HCT116 (cell line): ENCODE data around the gene SCN2B. TPM values are rescaled to one million over a fixed set of nuclear protein-coding genes. Genes with fewer than 3 reads are reported as not detected.

Experiments
- ELF1 ChIP-seq: IDR thresholded peaks from 2 replicates; pipeline ENCODE4 v1.6.1; 2012; ENCODE audit warnings: low read depth, borderline replicate concordance
- FOSL1 ChIP-seq: IDR thresholded peaks from 2 replicates; pipeline ENCODE4 v1.6.1; 2012; ENCODE audit warnings: low read depth
- POLR2A ChIP-seq: IDR thresholded peaks from 2 replicates; pipeline ENCODE4 v1.7.0; 2011; ENCODE audit warnings: borderline replicate concordance; ENCODE audit not compliant: insufficient read depth, insufficient read length; ENCODE audit errors: extremely low read depth
- RAD21 ChIP-seq: IDR thresholded peaks from 2 replicates; pipeline ENCODE4 v1.6.1; 2012; ENCODE audit warnings: low read depth, mild to moderate bottlenecking
- SIN3A ChIP-seq: IDR thresholded peaks from 2 replicates; pipeline ENCODE4 v1.6.1; 2012; ENCODE audit warnings: low read depth
- TCF7L2 ChIP-seq: IDR thresholded peaks from 2 replicates; pipeline ENCODE4 v1.7.0; 2011; ENCODE audit warnings: borderline replicate concordance, inconsistent platforms; ENCODE audit not compliant: insufficient read depth, insufficient read length; ENCODE audit errors: extremely low read depth
- YY1 ChIP-seq: IDR thresholded peaks from 2 replicates; pipeline ENCODE4 v1.6.1; 2011; ENCODE audit warnings: low read length, low read depth, moderate library complexity, mild to moderate bottlenecking; ENCODE audit not compliant: insufficient replicate concordance; ENCODE audit errors: extremely low read depth
- ZNF274 ChIP-seq: fragments of 200-500 bp; sonication (Bioruptor generic); IDR thresholded peaks from 2 replicates; pipeline ENCODE4 v1.6.1; 2014; ENCODE audit warnings: mild to moderate bottlenecking, low read depth, low read length, inconsistent platforms
- total RNA-seq: library from RNA; stranded (reverse); gene quantifications from one replicate; pipeline ENCODE4 v1.2.1, GENCODE V29; 2021; ENCODE audit not compliant: unreplicated experiment
- TF ChIP-seq, protein P1 (sequence below): IDR thresholded peaks from 2 replicates; pipeline ENCODE4 v1.6.1; 2011; ENCODE audit warnings: mild to moderate bottlenecking, low read length, moderate library complexity; ENCODE audit not compliant: insufficient replicate concordance; ENCODE audit errors: extremely low read depth
- TF ChIP-seq, protein P2 (sequence below): IDR thresholded peaks from 2 replicates; pipeline ENCODE4 v1.6.1; 2012
- TF ChIP-seq, protein P3 (sequence below): IDR thresholded peaks from 2 replicates; pipeline ENCODE4 v1.6.1; 2012; ENCODE audit warnings: low read depth

The SCN2B gene
- total RNA-seq, 1 experiment from 2014 or later = not detected

DNA sequence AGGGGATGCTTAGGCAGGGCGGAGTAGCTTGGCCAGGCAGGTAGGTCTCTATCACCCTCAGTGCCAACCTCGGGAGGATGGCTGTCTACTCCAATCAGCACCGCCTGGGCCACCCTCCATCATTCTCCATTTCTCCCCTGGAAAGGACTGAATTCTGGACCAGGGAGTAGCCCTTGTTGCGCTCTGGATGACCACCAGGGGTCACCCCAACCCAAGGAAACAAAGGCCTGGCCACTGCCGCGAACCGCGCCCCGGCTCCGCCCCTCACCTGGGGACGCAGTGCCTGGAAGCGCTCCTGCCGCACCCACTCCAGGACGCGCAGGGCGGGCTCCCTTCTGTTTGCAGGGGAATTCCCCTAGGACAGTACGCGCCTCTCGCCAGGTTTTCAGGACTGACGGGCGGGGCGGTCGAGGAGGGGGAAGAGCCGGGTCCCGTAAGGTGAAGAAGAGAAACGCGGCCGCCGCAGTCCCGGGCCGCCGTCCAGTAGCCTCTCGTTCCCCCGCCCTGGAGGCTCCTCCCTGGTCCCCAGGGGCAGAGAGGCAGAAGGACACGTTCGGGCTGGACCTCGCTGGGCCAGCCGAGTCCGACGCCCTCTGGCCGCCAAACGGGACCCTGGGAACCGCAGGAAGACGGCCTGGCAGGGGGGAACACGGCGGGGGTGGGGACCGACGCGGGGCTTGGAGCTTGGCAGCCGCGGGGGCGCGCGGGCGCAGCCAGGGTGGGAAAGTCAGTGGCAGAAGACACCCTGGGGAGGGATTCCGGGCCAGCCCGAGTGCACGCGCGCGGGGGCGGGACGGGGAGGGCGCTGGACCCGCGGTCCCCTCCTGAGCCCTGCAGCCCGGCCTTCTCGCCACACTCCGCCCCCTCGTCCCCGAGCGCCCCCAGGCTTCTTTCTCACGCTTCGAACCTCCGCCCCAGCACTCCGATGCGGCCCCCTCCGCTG is 30.9 kb downstream of the SCN2B start (continued):
- TF ChIP-seq, protein P1, sequence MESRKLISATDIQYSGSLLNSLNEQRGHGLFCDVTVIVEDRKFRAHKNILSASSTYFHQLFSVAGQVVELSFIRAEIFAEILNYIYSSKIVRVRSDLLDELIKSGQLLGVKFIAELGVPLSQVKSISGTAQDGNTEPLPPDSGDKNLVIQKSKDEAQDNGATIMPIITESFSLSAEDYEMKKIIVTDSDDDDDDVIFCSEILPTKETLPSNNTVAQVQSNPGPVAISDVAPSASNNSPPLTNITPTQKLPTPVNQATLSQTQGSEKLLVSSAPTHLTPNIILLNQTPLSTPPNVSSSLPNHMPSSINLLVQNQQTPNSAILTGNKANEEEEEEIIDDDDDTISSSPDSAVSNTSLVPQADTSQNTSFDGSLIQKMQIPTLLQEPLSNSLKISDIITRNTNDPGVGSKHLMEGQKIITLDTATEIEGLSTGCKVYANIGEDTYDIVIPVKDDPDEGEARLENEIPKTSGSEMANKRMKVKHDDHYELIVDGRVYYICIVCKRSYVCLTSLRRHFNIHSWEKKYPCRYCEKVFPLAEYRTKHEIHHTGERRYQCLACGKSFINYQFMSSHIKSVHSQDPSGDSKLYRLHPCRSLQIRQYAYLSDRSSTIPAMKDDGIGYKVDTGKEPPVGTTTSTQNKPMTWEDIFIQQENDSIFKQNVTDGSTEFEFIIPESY = no peak
- TF ChIP-seq ZNF274 (no peak), FOSL1 (no peak), SIN3A (no peak), POLR2A (no peak), ELF1 (no peak), YY1 (no peak), TCF7L2 (no peak), RAD21 (peak; percentile 99)
- TF ChIP-seq, protein P2, sequence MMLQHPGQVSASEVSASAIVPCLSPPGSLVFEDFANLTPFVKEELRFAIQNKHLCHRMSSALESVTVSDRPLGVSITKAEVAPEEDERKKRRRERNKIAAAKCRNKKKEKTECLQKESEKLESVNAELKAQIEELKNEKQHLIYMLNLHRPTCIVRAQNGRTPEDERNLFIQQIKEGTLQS = no peak
- TF ChIP-seq, protein P3, sequence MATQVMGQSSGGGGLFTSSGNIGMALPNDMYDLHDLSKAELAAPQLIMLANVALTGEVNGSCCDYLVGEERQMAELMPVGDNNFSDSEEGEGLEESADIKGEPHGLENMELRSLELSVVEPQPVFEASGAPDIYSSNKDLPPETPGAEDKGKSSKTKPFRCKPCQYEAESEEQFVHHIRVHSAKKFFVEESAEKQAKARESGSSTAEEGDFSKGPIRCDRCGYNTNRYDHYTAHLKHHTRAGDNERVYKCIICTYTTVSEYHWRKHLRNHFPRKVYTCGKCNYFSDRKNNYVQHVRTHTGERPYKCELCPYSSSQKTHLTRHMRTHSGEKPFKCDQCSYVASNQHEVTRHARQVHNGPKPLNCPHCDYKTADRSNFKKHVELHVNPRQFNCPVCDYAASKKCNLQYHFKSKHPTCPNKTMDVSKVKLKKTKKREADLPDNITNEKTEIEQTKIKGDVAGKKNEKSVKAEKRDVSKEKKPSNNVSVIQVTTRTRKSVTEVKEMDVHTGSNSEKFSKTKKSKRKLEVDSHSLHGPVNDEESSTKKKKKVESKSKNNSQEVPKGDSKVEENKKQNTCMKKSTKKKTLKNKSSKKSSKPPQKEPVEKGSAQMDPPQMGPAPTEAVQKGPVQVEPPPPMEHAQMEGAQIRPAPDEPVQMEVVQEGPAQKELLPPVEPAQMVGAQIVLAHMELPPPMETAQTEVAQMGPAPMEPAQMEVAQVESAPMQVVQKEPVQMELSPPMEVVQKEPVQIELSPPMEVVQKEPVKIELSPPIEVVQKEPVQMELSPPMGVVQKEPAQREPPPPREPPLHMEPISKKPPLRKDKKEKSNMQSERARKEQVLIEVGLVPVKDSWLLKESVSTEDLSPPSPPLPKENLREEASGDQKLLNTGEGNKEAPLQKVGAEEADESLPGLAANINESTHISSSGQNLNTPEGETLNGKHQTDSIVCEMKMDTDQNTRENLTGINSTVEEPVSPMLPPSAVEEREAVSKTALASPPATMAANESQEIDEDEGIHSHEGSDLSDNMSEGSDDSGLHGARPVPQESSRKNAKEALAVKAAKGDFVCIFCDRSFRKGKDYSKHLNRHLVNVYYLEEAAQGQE = no peak
